GM23338 (cell line): ENCODE results near the gene STRN4. TPM values are rescaled to one million over a fixed set of nuclear protein-coding genes. Genes with fewer than 3 reads are reported as not detected.
"Not testable (repeated sequence)": the region's sequence is repeated elsewhere in the genome, so short reads cannot be mapped to it uniquely, and the experiment has no call there.

ENCODE experiments used
- ATAC-seq: fragments of 200-7000 bp; cut with Tn5 transposase; 3 replicates; pipeline ENCODE4 v1.9.1; 2020
- DNase-seq: peaks from one replicate; pipeline ENCODE4 v3.0.0-alpha.2; 2015; ENCODE audit warnings: low spot score
- H2AFZ ChIP-seq: fragments of 200-600 bp; sonication (generic); 2 replicates; pipeline ENCODE4 v1.8.0; 2016; ENCODE audit warnings: antibody characterized with exemption, mild to moderate bottlenecking, moderate library complexity
- H3F3A ChIP-seq: fragments of 200-600 bp; sonication (generic); replicated peaks from 2 replicates; pipeline ENCODE4 v1.8.0; 2017; ENCODE audit warnings: antibody characterized with exemption, mixed run types, low read depth
- H3K27ac ChIP-seq: fragments of 200-600 bp; sonication (generic); 2 replicates; pipeline ENCODE4 v1.6.1; 2016; ENCODE audit warnings: low read depth
- H3K27me3 ChIP-seq: fragments of 200-600 bp; sonication (generic); 2 replicates; pipeline ENCODE4 v1.8.0; 2016; ENCODE audit warnings: mild to moderate bottlenecking, mixed run types, moderate library complexity; ENCODE audit not compliant: insufficient read depth
- H3K36me3 ChIP-seq: fragments of 200-600 bp; sonication (generic); 2 replicates; pipeline ENCODE4 v1.8.0; 2016; ENCODE audit warnings: mild to moderate bottlenecking; ENCODE audit not compliant: insufficient read depth
- H3K4me1 ChIP-seq: fragments of 200-600 bp; sonication (generic); 2 replicates; pipeline ENCODE4 v1.8.0; 2016; ENCODE audit warnings: mild to moderate bottlenecking, moderate library complexity; ENCODE audit not compliant: insufficient read depth
- H3K4me2 ChIP-seq: fragments of 200-600 bp; sonication (generic); 2 replicates; pipeline ENCODE4 v1.7.1; 2017; ENCODE audit warnings: mixed run types
- H3K4me3 ChIP-seq: fragments of 200-600 bp; sonication (generic); 2 replicates; pipeline ENCODE4 v1.6.1; 2016; ENCODE audit warnings: mixed run types
- H3K79me2 ChIP-seq: fragments of 200-600 bp; sonication (generic); replicated peaks from 2 replicates; pipeline ENCODE4 v1.8.0; 2017; ENCODE audit warnings: mild to moderate bottlenecking; ENCODE audit not compliant: insufficient read depth
- H3K9me2 ChIP-seq: fragments of 200-600 bp; sonication (generic); 2 replicates; pipeline ENCODE4 v1.8.0; 2017; ENCODE audit not compliant: insufficient read depth
- H4K20me1 ChIP-seq: fragments of 200-600 bp; sonication (generic); replicated peaks from 2 replicates; pipeline ENCODE4 v1.8.0; 2017; ENCODE audit warnings: mild to moderate bottlenecking; ENCODE audit not compliant: insufficient read depth
- H3K27ac Mint-ChIP-seq: 2 replicates; pipeline ENCODE4 v1.8.0; 2020; ENCODE audit warnings: inconsistent platforms, mild to moderate bottlenecking, moderate library complexity, mixed read lengths
- H3K27me3 Mint-ChIP-seq: 3 replicates; pipeline ENCODE4 v1.8.0; 2022; ENCODE audit warnings: low read depth, mild to moderate bottlenecking, moderate library complexity, mixed read lengths, inconsistent platforms; ENCODE audit not compliant: insufficient read depth, poor library complexity
- H3K36me3 Mint-ChIP-seq: 3 replicates; pipeline ENCODE4 v1.8.0; 2021; ENCODE audit warnings: low read depth, mild to moderate bottlenecking, inconsistent platforms, moderate library complexity, mixed read lengths
- H3K4me1 Mint-ChIP-seq: 3 replicates; pipeline ENCODE4 v1.8.0; 2020; ENCODE audit warnings: mild to moderate bottlenecking, inconsistent platforms, mixed read lengths
- H3K4me3 Mint-ChIP-seq: 3 replicates; pipeline ENCODE4 v1.8.0; 2021; ENCODE audit warnings: moderate library complexity, mild to moderate bottlenecking, inconsistent platforms, mixed read lengths
- H3K9me3 Mint-ChIP-seq: 3 replicates; pipeline ENCODE4 v1.8.0; 2020; ENCODE audit warnings: moderate library complexity, mild to moderate bottlenecking, inconsistent platforms, mixed read lengths
- EZH2phosphoT487 ChIP-seq: fragments of 200-600 bp; sonication (generic); IDR thresholded peaks from one replicate; pipeline ENCODE4 v1.8.1; 2018; ENCODE audit warnings: antibody characterized with exemption; ENCODE audit not compliant: unreplicated experiment
- POLR2AphosphoS5 ChIP-seq: IDR thresholded peaks from 2 replicates; pipeline ENCODE4 v1.6.1; 2016; ENCODE audit warnings: antibody characterized with exemption, low read depth
- ZNF114 ChIP-seq: fragments of 250-450 bp; sonication (Bioruptor Pico); IDR thresholded peaks from 2 replicates; pipeline ENCODE4 v1.5.0; 2020; ENCODE audit warnings: mild to moderate bottlenecking, moderate library complexity
- polyA plus RNA-seq: library from polyadenylated mRNA; unstranded; fragments of >200 nt; fragmentation: Nextera tagmentation; extraction: Ambion mirVana; gene quantifications from 2 replicates; pipeline ENCODE4 v1.2.1, GENCODE V29; 2016
- total RNA-seq: library from RNA; depleted of rRNA; stranded (reverse); fragments of >200 nt; shearing (Covaris generic); gene quantifications from 2 replicates; pipeline ENCODE4 v1.2.3, GENCODE V29; 2014
- TF ChIP-seq, protein P1 (sequence below): fragments of 250-450 bp; sonication (Bioruptor Pico); IDR thresholded peaks from 2 replicates; pipeline ENCODE4 v1.5.0; 2020; ENCODE audit warnings: mild to moderate bottlenecking, moderate library complexity
- TF ChIP-seq, protein P2 (sequence below): IDR thresholded peaks from one replicate; pipeline ENCODE4 v1.6.1; 2018; ENCODE audit warnings: antibody characterized with exemption; ENCODE audit not compliant: unreplicated experiment

The STRN4 gene
- total and polyA plus RNA-seq, 2 experiments from 2014 or later, result 62.1 to 140 TPM

DNA sequence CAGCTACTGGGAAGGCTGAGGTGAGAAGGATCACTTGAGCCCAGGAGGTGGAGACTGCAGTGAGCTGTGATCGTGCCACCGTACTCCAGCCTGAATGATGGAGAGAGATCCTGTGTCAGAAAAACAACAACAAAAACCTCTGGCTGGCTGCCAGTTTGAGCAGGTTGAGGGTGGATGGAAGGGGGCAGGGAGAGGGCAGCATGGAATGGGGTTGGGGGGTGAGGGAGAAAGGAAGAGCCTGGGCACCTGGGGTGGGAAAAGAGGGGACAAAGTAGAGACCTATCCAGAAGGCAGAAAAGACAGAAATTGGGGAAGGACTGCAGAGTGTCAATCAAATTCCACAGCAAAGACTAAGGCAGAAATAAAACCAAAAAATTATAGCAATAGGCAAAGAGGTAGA is 37.4 kb upstream of the STRN4 start:
- Mint-ChIP-seq H3K9me3 (peaks cover 5% of the 10 kb centered on the region; the same call in 1 of the 3 replicates), H3K27ac (peak overlapping the region; percentile 100)
- no peak for TF ChIP-seq EZH2phosphoT487
- TF ChIP-seq, protein P1, sequence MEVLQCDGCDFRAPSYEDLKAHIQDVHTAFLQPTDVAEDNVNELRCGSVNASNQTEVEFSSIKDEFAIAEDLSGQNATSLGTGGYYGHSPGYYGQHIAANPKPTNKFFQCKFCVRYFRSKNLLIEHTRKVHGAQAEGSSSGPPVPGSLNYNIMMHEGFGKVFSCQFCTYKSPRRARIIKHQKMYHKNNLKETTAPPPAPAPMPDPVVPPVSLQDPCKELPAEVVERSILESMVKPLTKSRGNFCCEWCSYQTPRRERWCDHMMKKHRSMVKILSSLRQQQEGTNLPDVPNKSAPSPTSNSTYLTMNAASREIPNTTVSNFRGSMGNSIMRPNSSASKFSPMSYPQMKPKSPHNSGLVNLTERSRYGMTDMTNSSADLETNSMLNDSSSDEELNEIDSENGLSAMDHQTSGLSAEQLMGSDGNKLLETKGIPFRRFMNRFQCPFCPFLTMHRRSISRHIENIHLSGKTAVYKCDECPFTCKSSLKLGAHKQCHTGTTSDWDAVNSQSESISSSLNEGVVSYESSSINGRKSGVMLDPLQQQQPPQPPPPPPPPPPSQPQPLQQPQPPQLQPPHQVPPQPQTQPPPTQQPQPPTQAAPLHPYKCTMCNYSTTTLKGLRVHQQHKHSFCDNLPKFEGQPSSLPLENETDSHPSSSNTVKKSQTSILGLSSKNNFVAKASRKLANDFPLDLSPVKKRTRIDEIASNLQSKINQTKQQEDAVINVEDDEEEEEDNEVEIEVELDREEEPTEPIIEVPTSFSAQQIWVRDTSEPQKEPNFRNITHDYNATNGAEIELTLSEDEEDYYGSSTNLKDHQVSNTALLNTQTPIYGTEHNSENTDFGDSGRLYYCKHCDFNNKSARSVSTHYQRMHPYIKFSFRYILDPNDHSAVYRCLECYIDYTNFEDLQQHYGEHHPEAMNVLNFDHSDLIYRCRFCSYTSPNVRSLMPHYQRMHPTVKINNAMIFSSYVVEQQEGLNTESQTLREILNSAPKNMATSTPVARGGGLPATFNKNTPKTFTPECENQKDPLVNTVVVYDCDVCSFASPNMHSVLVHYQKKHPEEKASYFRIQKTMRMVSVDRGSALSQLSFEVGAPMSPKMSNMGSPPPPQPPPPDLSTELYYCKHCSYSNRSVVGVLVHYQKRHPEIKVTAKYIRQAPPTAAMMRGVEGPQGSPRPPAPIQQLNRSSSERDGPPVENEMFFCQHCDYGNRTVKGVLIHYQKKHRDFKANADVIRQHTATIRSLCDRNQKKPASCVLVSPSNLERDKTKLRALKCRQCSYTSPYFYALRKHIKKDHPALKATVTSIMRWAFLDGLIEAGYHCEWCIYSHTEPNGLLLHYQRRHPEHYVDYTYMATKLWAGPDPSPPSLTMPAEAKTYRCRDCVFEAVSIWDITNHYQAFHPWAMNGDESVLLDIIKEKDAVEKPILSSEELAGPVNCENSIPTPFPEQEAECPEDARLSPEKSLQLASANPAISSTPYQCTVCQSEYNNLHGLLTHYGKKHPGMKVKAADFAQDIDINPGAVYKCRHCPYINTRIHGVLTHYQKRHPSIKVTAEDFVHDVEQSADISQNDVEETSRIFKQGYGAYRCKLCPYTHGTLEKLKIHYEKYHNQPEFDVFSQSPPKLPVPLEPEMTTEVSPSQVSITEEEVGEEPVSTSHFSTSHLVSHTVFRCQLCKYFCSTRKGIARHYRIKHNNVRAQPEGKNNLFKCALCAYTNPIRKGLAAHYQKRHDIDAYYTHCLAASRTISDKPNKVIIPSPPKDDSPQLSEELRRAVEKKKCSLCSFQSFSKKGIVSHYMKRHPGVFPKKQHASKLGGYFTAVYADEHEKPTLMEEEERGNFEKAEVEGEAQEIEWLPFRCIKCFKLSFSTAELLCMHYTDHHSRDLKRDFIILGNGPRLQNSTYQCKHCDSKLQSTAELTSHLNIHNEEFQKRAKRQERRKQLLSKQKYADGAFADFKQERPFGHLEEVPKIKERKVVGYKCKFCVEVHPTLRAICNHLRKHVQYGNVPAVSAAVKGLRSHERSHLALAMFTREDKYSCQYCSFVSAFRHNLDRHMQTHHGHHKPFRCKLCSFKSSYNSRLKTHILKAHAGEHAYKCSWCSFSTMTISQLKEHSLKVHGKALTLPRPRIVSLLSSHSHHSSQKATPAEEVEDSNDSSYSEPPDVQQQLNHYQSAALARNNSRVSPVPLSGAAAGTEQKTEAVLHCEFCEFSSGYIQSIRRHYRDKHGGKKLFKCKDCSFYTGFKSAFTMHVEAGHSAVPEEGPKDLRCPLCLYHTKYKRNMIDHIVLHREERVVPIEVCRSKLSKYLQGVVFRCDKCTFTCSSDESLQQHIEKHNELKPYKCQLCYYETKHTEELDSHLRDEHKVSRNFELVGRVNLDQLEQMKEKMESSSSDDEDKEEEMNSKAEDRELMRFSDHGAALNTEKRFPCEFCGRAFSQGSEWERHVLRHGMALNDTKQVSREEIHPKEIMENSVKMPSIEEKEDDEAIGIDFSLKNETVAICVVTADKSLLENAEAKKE (CRISPR knock-in tag), result no peak
- no peak for TF ChIP-seq ZNF114 (CRISPR knock-in tag)

DNA sequence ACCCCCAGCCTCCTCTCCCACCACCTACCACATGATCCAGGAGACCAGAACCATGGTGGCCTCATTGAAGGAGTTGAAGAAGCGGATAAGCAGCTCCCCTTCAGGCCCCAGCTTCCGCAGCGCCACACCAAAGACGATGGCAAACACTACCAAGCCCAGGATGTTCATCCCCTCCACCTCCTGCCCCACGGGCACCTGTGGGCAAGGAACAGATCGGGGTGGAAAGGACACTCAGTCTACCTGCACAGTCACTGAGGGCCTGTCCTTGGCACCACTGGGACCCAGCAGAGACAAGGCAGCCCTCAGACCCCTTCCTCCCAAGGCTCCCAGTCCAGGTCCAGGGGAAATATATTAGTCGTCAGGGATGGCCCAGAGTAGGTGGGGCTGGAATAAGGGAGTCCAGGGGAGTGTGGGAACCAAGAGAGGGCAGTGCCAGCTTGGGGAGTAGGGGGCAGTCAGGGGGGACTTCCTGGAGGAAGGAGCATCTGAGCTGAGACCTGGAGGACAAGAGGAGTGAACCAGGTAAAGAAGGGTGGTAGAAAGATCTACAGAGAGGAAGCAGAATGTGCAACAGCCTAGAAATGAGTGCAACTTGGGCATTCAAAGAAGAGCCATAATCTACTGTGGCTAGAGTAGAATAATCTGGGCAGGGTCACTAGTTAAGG is 36.2 kb upstream of the STRN4 start:
- TF ChIP-seq, protein P2, sequence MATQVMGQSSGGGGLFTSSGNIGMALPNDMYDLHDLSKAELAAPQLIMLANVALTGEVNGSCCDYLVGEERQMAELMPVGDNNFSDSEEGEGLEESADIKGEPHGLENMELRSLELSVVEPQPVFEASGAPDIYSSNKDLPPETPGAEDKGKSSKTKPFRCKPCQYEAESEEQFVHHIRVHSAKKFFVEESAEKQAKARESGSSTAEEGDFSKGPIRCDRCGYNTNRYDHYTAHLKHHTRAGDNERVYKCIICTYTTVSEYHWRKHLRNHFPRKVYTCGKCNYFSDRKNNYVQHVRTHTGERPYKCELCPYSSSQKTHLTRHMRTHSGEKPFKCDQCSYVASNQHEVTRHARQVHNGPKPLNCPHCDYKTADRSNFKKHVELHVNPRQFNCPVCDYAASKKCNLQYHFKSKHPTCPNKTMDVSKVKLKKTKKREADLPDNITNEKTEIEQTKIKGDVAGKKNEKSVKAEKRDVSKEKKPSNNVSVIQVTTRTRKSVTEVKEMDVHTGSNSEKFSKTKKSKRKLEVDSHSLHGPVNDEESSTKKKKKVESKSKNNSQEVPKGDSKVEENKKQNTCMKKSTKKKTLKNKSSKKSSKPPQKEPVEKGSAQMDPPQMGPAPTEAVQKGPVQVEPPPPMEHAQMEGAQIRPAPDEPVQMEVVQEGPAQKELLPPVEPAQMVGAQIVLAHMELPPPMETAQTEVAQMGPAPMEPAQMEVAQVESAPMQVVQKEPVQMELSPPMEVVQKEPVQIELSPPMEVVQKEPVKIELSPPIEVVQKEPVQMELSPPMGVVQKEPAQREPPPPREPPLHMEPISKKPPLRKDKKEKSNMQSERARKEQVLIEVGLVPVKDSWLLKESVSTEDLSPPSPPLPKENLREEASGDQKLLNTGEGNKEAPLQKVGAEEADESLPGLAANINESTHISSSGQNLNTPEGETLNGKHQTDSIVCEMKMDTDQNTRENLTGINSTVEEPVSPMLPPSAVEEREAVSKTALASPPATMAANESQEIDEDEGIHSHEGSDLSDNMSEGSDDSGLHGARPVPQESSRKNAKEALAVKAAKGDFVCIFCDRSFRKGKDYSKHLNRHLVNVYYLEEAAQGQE, result no peak
- TF ChIP-seq POLR2AphosphoS5, result peak; percentile 43
- Histone ChIP-seq H3K27me3 (no peaks in the 10 kb centered on the region), H4K20me1 (peaks cover 46% of the 10 kb centered on the region), H3K4me1 (peaks cover 28% of the 10 kb centered on the region), H2AFZ (no peak overlapping the region), H3K79me2 (peaks cover 68% of the 10 kb centered on the region), H3F3A (peaks cover 35% of the 10 kb centered on the region), H3K4me3 (no peak overlapping the region), H3K4me2 (no peak overlapping the region), H3K36me3 (peaks cover 56% of the 10 kb centered on the region), H3K27ac (peak overlapping the region; percentile 94), H3K9me2 (no peaks in the 10 kb centered on the region)
- Mint-ChIP-seq H3K4me3 (peak overlapping the region; percentile 97), H3K4me1 (peaks cover 35% of the 10 kb centered on the region), H3K36me3 (peaks cover 96% of the 10 kb centered on the region), H3K27me3 (peaks cover 29% of the 10 kb centered on the region), H3K27ac (peak overlapping the region; percentile 100), H3K9me3 (peaks cover 5% of the 10 kb centered on the region; the same call in 1 of the 3 replicates)
- no peak for DNase-seq
- ATAC-seq, result no peak

More for the DNA sequence above, 37.4 kb upstream of the STRN4 start:
- H3K4me2 ChIP-seq, result peak overlapping the region; percentile 99
- peaks cover 28% of the 10 kb centered on the region for H3F3A ChIP-seq
- peaks cover 35% of the 10 kb centered on the region for H3K4me1 Mint-ChIP-seq
- H3K4me3 Mint-ChIP-seq, result peak overlapping the region; percentile 97
- H2AFZ ChIP-seq, result no peak overlapping the region
- peaks cover 28% of the 10 kb centered on the region for H3K4me1 ChIP-seq
- H3K9me2 ChIP-seq, result no peaks in the 10 kb centered on the region
- peaks cover 84% of the 10 kb centered on the region for H3K36me3 Mint-ChIP-seq
- H3K4me3 ChIP-seq, result peak overlapping the region; percentile 98
- peak overlapping the region; percentile 94 for H3K27ac ChIP-seq
- no peaks in the 10 kb centered on the region for H3K27me3 ChIP-seq
- peaks cover 30% of the 10 kb centered on the region for H3K27me3 Mint-ChIP-seq
- peaks cover 77% of the 10 kb centered on the region for H3K79me2 ChIP-seq
- no peak for ATAC-seq
- H3K36me3 ChIP-seq, result peaks cover 50% of the 10 kb centered on the region
- H4K20me1 ChIP-seq, result peaks cover 46% of the 10 kb centered on the region
- no peak for DNase-seq

GRCh38 chr19:46777956-46778645 is 31.9 kb upstream of the STRN4 start:
- H3K4me3 Mint-ChIP-seq, DNase-seq, ATAC-seq, H2AFZ ChIP-seq, H3K9me3 Mint-ChIP-seq, H3K4me3 ChIP-seq, H3K4me1 ChIP-seq, H3K27me3 ChIP-seq, H3K4me2 ChIP-seq, H3K4me1 Mint-ChIP-seq, H3K9me2 ChIP-seq: not testable (repeated sequence)
- Histone ChIP-seq H4K20me1 (peaks cover 47% of the 10 kb centered on the region), H3K36me3 (peaks cover 62% of the 10 kb centered on the region), H3F3A (peaks cover 49% of the 10 kb centered on the region), H3K79me2 (peaks cover 24% of the 10 kb centered on the region), H3K27ac (peak overlapping the region; percentile 70)
- Mint-ChIP-seq H3K36me3 (peaks cover 94% of the 10 kb centered on the region), H3K27ac (0 out of 2 replicates have a peak overlapping the region, but pooled peaks have one; percentile 74), H3K27me3 (peaks cover 20% of the 10 kb centered on the region)
